ENCODE data around the gene OR51B6. TPM values are rescaled to one million over a fixed set of nuclear protein-coding genes. Genes with fewer than 3 reads are reported as not detected.
"Not testable (repeated sequence)": the region's sequence is repeated elsewhere in the genome, so short reads cannot be mapped to it uniquely, and the experiment has no call there.

Gene OR51B6
- total RNA-seq, 1 experiment from 2014 or later, result not detected

- TF ChIP-seq ZNF281 (CRISPR knock-in tag; IDR thresholded peaks at IDR 0.05), result no peak
- no peak for TF ChIP-seq CDX4 (CRISPR knock-in tag; IDR thresholded peaks at IDR 0.05; ENCODE audit: borderline replicate concordance)
- no peak for TF ChIP-seq KAT7 (CRISPR knock-in tag; IDR thresholded peaks at IDR 0.05; ENCODE audit: borderline replicate concordance)
These were observed 27.1 kb upstream of the OR51B6 start, which contains the start of gene OR51B2 (continued) for GRCh38 chr11:5324197-5324596.

- no peaks in the 10 kb centered on the region for H3K4me1 Mint-ChIP-seq
- H3K9me3 Mint-ChIP-seq, result peaks cover 6% of the 10 kb centered on the region; the same call in 1 of the 2 replicates
- CTCF ChIA-PET, result interaction anchor here (0.6 kb wide), 2 partner anchors 349 to 579 kb away, joined by 3 read pairs; no protein-coding TSS in a partner anchor
- TF ChIP-seq RORB (CRISPR knock-in tag; IDR thresholded peaks at IDR 0.05) (no peak), JAZF1 (CRISPR knock-in tag; IDR thresholded peaks at IDR 0.05) (no peak), ARID4B (CRISPR knock-in tag; IDR thresholded peaks at IDR 0.05; ENCODE audit: borderline replicate concordance) (no peak), ESRRA (CRISPR knock-in tag; IDR thresholded peaks at IDR 0.05; ENCODE audit: borderline replicate concordance) (no peak)
- POLR2A ChIA-PET, result no interaction called here
- DNase-seq (ENCODE audit: low spot score), result no peak
- H3K4me3 Mint-ChIP-seq, result no peak overlapping the region
- ATAC-seq, result no peak
- no peaks in the 10 kb centered on the region for H3K27me3 Mint-ChIP-seq (ENCODE audit: low read depth)
- no peak overlapping the region for H3K27ac Mint-ChIP-seq
- H3K36me3 Mint-ChIP-seq, result no peaks in the 10 kb centered on the region
These were observed 16.1 kb upstream of the OR51B6 start for GRCh38 chr11:5335170-5335569.

- POLR2A ChIA-PET, result no interaction called here
- H3K27me3 Mint-ChIP-seq (ENCODE audit: low read depth), result no peaks in the 10 kb centered on the region
- H3K4me1 Mint-ChIP-seq, result no peaks in the 10 kb centered on the region
- no peak overlapping the region for H3K27ac Mint-ChIP-seq
- ATAC-seq, result no peak
- CTCF ChIA-PET, result no interaction called here
- H3K9me3 Mint-ChIP-seq, result no peaks in the 10 kb centered on the region
- DNase-seq (ENCODE audit: low spot score), result no peak
- no peak overlapping the region for H3K4me3 Mint-ChIP-seq
- TF ChIP-seq TP53 (CRISPR knock-in tag; IDR thresholded peaks at IDR 0.05), result no peak
- TF ChIP-seq MXD4 (CRISPR knock-in tag; IDR thresholded peaks at IDR 0.05; ENCODE audit: borderline replicate concordance), result no peak
- TF ChIP-seq NFATC4 (CRISPR knock-in tag; IDR thresholded peaks at IDR 0.05), result no peak
- no peak for TF ChIP-seq ESRRA (CRISPR knock-in tag; IDR thresholded peaks at IDR 0.05; ENCODE audit: borderline replicate concordance)
- TF ChIP-seq HMGA2 (CRISPR knock-in tag; IDR thresholded peaks at IDR 0.05), result no peak
- TF ChIP-seq MAX (CRISPR knock-in tag; IDR thresholded peaks at IDR 0.05), result no peak
- no peak for TF ChIP-seq E2F1 (CRISPR knock-in tag; IDR thresholded peaks at IDR 0.05)
- TF ChIP-seq KAT7 (CRISPR knock-in tag; IDR thresholded peaks at IDR 0.05; ENCODE audit: borderline replicate concordance), result no peak
- TF ChIP-seq IRF2 (CRISPR knock-in tag; IDR thresholded peaks at IDR 0.05; ENCODE audit: borderline replicate concordance, low read depth), result no peak
- no peak for TF ChIP-seq ZNF281 (CRISPR knock-in tag; IDR thresholded peaks at IDR 0.05)
- TF ChIP-seq NFYB (CRISPR knock-in tag; conservative IDR thresholded peaks at IDR 0.05; ENCODE audit: low read depth), result no peak
- no peak for TF ChIP-seq JAZF1 (CRISPR knock-in tag; IDR thresholded peaks at IDR 0.05)
- TF ChIP-seq ZNF423 (CRISPR knock-in tag; IDR thresholded peaks at IDR 0.05), result no peak
- no peaks in the 10 kb centered on the region for H3K36me3 Mint-ChIP-seq
These were observed 15.0 kb upstream of the OR51B6 start for GRCh38 chr11:5336331-5336730.

GRCh38 chr11:5337253-5337652 is 14.1 kb upstream of the OR51B6 start:
- H3K27me3 Mint-ChIP-seq (ENCODE audit: low read depth); H3K4me1 Mint-ChIP-seq; H3K4me3 Mint-ChIP-seq; H3K27ac Mint-ChIP-seq; H3K36me3 Mint-ChIP-seq; ATAC-seq; H3K9me3 Mint-ChIP-seq; CTCF ChIA-PET; POLR2A ChIA-PET; DNase-seq (ENCODE audit: low spot score): not testable (repeated sequence)

Measured in WTC11 (cell line).